HG02763 (cell line): ENCODE measurements around the gene ASIC1.
"Not testable (repeated sequence)": the region's sequence is repeated elsewhere in the genome, so short reads cannot be mapped to it uniquely, and the experiment has no call there.

ENCODE experiments used
- ATAC-seq: cut with Tn5 transposase; IDR thresholded peaks from one replicate; pipeline ENCODE4 v1.9.1; 2021; ENCODE audit warnings: mild to moderate bottlenecking, moderate library complexity; ENCODE audit not compliant: unreplicated experiment

Gene ASIC1

DNA sequence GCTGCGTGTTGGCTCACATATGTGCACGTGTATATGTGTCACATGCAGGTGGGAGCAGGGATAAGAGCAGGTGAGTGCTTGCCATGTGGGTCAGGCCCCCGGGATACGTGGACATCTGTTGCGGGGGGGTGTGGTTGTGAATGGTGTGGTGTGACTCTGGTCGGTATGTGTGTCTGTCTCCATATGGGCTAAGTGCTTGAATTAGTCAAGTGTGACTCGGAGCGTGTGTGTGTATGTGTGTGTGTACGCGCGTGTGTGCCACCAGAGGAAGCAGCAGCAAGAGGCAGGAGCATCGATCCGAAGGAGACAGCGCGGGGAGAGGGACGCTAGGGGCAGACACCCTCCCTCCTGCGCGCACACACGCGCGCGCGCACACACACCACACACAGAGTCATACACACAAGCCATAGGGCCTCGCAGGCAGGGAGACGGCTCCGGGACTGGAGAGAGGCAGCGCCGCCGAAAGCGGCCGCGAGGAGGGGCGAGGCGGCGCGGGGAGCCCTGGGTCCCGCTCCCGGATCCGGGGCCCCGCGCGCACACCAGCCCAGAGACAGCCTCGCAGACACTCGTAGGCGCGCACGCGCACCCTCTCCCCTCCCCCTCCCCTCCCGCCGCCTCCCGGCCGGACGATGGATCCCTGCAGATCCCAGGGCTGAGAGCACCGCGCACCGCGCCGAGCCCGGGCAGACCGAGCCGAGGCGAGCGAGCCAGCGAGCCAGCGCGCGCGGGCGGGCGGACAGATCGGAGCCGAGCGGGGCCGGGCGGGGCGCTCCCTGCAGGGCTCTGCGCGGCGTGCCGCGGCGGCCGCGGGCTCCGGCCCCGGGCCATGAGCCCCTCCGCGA is at the start of gene ASIC1:
TSS of gene ASIC1 (plus strand) at position 597 of the 842 bp plus-strand sequence. CDS start 1,171 bp downstream, outside the sequence.
- ATAC-seq = no peak

DNA sequence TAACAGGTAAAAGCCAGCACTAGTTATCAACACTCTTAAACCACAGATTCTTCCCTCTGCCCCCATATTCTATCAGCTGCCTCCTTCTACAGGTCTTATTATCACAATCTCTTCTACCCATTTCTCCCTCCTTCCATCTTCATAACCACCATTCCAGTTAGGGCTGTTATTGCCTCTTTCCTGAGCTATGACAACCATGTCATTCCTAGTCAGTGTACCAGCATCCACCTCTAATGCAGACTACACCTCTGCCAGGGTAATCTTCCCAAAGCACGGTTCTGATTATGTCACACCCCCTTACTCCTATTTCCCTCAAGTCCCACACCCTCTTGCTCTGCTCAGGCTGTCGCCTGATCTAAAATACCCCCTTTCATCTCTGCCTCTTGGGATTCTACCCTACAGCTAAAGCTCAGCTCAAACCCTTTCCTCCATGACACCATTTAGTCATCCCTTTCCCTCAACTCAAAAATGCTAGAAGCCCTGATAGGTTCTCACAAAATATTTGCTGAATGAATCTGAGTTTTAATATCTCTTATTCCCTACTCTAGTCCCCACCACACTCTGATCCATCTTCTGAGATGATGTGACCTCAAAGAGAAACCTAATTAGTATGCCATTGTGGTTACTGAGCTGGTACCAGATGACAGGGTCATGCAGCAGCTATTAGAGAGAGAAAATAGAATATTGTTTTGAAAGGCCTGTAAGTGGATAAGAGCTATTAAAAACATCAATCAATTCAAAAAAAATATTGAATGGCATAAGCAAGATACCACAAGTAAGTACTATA is 43.8 kb upstream of the ASIC1 start:
- ATAC-seq = no peak

DNA sequence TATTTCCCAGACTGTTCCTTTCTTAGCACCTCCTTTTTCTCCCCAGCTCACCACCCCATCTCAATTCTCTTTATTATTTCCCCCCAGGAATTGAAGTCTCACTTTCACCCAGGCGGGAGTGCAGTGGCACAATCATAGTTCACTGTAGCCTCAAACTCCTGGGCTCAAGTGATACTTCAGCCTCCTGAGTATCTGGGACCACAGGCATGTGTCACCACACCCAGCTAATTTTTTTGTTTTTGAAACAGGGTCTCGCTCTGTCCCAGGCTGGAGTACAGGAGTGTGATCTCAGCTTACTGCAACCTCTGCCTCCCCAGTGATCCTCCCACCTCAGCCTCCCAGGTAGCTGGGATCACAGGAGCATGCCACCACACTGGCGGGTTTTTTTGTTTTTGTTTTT is 43.1 kb upstream of the ASIC1 start:
- ATAC-seq = no peak

DNA sequence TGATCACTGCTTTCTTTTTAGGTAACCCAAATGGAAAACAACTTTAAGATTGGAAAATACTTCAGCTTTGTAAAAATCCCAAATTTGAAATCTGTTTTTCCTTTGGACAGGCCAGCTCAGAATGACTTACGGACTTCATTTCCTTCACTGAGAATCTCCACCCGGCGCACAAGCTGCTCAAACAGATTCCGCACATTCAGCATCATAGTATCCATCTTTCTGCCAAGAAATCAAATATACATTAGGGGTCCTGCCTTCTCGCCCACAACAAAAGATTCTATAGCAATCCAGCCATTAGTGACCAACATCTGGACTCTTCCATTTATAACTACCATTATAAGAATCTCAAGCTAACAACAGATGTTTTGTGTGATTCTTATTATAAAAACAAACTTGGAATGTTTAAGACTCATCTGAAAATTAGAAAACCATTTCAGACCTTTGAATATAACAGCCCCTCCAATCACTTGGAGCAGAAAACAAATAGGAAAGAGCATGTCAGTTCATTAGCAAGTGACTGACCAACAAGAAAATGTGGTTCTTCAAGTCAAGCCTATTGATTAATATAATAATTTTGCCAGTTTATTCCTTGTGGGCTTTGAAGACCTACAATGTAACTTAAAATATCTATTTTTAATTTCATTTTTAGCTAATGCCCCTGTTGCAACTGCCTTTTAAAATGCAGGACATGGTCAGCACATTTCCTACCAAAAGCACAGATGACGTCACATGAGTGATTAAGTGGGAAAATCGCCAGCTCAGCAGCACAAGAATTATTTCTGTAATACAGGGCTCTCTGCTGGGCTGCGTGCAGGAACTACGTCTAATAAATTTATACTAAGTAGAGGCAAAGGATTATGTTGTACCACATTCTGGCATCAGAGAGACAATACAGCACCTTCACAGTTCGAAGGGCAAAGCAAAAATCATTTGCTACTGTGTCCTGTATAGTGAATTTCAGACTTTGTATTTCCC is 40.6 kb upstream of the ASIC1 start:
- no peak for ATAC-seq

DNA sequence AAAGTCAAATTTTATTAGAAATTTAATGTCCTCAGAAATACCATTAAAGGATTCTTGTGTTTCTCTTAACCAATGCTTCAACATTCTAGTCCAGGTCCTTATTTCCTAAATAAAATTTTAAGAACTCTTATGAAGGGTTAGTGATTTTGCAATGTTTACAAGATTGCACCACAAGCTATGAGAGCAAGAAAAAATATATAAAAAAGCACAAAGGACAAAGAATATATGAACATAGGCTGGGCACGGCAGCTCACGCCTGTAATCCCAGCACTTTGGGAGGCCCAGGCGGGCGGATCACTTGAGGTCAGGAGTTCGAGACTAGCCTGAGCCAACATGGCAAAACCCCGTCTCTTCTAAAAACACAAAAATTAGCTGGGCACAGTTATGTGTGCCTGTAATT is 39.8 kb upstream of the ASIC1 start:
- ATAC-seq = no peak

DNA sequence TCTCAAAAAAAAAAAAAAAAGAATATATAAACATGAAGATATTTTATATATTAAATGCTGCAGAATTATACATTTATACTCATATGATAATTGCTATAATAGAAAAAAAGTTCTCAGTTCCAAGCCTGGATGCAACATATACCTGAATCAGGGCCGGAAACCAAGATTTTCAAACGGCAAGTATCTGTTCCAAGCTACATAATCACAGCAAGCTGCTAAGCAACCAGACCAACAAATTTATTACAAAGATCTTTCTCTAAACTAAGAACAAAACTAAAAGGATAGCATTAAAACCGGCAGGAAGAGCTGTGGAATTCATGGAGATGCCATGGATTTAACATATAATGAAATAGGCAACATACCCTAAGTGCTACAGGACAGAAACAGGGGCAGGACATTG is 39.2 kb upstream of the ASIC1 start:
- ATAC-seq = no peak

DNA sequence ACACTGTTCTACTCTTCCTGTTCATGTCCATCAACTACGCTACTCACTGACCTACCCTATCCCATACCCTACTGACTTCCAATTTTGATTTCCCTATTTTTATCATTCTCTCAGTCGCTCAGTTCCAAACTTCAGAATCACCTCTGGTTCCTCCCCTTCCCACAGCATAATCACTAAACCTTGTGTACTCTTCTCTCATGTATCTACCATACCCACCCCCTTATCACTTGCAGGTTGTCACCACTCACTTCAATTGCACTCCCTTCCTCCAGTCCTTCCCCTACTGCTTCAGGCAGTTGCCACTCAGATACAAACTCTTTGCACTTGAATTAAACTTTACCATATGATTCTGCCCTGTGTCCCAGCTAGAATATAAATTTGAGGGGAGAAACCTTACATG is 38.4 kb upstream of the ASIC1 start:
- no peak for ATAC-seq

DNA sequence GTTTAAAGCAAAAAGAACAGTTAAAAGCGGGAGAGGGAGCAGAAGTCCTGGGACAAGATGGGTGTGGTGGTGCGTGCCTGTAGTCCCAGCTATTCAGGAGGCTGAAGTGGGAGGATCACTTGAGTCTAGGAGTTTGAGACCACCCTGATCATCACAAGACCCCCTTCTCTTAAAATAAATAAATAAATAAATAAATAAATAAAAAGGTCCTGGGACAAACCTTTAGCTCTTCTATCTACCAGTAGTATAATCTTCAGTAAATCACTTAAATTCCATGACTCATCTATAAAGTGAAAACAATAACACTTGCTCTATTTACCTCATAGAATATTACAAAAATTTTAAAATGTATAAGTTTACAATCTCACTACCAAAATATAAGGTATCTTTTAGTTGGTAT is 37.9 kb upstream of the ASIC1 start:
- no peak for ATAC-seq

DNA sequence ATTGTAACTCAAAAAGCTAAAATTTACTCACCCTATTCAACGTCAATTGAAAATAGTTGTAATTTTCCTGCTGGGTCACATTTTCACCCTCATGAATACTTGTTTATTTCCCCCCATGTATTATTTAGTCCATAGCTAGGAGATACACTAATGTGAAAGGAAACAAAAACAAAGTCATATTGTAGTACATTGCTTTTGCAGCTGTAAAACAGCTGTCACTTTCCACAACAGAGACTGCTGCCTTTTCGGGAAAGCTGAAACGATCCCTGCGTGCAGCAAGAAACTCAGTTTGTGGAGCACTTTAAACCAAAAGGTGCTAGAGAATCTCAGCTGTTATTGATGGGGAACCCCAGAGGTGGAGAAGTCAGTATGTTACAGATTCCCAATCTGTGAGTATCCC is 36.4 kb upstream of the ASIC1 start:
- ATAC-seq = no peak

DNA sequence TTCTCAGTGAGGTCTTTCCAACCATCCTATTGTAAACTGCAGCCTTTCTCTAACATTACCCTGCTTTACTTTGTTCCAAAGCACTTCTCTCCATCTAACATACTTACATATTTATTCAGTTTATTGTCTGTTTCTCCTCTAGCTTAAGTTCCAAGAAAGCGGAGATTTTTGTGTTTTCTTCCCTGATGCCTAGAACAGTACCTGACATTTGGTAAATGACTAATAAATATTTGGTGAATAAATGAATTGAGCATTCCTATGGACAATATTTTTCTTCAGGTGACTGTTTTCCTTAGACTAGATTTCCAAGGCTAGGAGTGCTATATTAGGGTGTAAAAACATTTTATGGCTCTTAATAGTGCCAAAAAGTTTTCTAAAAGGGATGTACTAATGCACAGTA is 34.5 kb upstream of the ASIC1 start:
- no peak for ATAC-seq

DNA sequence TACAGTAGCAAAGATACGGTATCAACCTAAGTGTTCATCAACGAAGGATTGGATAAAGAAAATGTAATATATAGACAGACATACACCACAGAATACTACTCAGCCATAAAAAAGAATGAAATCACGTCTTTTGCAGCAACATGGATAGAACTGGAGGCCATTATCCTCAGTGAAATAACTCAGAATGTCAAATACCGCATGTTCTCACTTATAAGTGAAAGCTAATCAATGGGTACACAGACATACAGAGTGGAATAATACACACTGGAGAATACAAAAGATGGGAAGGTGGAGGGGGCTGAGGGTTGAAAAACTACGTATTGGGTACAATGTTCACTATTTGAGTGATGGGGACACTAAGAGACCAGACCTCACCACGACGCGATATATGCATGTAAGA is 33.2 kb upstream of the ASIC1 start:
- no peak for ATAC-seq

DNA sequence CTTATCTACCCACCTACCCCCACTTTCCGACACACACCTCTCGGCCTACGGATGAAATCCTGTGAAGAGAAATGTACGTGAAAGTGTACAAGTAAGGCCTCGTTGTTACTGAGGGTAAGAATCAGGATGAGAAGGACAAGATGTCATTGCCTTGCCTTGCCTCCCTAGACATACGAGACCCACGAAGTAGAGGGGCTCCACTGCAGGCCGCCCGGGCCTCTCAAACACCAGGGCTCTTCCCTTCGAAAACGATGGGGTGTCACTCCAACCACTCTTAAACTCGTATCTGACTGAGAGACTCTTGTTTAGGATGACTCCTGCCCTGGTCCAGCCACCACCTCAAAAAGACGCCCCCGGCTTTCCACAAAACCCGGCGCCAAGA is 32.6 kb upstream of the ASIC1 start:
- peak; percentile 5 for ATAC-seq

DNA sequence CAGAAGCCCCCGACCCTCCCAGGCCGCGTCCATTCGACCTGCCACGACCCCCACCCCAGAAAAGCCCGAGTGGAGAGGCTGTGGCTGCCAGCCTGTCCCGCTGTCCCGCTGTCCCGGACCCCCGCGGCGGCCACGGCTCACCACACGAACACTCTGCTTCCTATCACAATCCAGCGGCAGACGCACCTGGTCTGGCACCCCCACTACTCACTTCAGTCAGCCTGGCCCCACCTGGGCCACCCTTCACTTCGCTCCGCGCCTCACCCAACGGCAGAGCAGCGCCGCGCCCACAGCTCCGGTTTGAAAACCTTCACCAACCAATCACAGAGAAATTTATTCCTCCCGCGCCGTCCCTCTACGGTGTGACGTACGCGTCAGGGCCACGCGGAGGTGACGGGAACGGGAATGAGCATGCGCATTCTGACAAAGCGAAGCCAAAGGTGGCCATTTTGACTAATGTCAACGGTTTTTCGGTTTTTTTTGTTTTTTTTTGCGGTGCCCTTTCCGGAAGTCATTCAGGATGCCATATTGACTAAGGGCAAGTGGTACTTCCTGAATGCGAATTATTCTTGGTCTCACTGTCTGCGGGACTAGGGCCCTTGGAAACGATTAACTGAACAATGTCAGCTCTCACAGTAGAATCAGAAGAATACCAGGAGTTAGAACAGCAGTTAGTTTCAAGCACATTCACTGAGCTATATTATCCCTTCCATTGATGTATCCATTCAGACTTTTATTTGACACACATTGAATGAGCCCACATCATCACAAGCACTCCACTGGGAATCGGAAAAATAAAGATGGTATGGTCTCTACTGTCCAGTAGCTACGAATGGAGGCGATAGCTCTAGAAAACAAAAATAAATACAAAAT is 32.0 kb upstream of the ASIC1 start, which contains the start of gene RACGAP1:
TSS of gene RACGAP1 (minus strand) at position 308 of the 873 bp plus-strand sequence. CDS start 8,779 bp downstream, outside the sequence.
- ATAC-seq = peak; percentile 98

DNA sequence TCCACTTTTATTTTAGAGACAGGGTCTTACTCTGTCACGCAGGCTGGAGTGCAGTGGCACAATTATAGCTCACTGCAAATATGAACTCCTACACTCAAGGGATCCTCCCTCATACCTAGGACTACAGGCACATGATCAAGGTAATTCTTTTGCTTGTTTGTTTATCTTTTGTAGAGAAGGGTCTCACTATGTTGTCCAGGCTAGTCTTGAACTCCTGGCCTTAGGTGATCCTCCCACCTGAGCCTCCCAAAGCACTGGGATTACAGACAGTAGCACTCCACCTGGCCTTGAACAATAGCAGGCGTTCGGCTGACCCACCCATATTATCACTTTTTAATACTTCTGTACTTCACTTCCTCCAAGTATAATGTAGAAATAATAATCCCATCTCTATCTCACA is 30.7 kb upstream of the ASIC1 start:
- no peak for ATAC-seq

DNA sequence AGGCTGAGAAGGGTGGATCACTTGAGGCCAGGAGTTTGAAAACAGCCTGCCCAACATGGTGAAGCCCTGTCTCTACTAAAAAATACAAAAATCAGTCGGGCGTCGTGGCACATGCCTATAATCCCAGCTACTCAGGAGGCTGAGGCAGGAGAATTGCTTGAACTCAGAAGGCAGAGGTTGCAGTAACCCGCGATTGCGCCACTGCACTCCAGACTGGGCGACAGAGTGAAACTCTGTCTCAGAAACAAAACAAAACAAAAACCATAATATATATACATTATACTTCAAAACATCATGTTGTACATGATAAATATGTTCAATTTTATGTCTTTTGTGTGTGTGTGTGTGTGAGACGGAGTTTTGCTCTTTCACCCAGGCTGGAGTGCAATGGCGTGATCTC is 26.9 kb upstream of the ASIC1 start:
- not testable (repeated sequence) for ATAC-seq

DNA sequence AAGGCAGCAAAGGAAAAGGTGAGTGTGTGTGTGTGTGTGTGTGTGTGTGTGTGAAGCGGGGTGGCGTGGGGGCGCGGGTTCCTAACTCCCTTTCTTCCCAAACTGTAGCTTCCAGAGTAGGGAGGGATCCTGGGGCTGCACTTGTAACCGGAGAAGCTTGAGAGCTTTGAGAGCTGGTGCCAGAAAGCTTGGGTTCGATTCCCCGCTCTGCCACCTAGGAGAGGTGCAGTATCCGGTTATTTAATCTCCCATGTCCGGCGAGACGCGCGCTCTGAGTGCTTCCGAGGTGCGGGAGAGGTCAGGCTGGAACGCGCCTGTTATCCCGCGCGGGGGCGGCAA is 24.9 kb upstream of the ASIC1 start:
- no peak for ATAC-seq

DNA sequence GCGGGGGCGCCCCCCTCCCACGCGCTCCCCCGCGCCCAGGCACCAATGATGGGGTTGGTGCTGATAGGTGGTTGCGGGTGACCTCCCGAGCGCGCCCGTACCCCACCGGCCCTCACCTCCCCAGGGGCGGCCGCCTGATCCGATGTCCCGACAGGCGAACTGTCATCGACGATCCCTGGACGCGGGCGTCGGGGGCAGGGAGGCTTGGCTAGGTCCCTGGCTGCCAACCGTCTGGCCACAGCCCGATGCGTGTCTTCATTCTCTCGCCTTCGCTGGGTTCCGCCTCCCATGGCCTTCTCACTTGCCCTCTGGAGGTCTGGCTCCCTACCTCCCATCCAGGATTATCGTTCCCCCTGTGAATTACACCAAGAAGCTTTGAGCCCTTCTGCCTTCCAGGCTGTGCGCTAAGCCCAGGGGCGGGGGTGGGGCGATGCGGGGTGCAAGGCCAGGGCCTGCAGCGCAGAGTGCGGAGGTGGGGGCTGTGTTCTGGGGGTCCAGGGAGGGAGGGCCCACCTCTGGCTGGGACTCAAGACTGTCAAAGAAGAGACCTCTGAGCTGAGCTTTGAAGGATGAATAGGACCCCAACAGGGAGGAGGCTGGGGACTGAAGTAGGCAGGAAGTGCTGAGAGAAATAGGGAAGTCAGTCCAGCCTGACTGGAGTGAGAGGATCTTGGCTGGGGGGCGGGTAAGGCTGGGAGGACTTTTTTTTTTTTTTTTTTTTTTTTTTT is 24.4 kb upstream of the ASIC1 start:
- ATAC-seq = no peak

DNA sequence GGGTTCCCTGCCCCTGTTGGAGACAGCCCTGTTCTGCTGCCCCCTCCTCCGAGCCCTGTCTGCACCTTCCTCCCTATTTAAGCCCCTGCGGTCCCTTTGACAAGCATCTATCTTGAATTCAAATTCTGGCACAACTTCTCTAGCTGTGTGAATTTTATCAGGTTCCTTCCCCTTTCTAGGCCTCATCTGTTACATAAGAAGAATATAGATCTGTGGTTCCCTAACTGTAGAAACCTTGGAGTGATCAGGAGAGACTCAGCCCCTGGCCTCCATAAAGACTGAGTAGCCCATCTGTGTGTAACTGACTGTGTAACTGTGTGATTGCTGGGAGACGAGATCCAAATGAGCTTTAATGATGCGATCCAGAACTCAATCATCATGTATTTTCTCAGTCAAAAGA is 19.1 kb upstream of the ASIC1 start:
- ATAC-seq = no peak

DNA sequence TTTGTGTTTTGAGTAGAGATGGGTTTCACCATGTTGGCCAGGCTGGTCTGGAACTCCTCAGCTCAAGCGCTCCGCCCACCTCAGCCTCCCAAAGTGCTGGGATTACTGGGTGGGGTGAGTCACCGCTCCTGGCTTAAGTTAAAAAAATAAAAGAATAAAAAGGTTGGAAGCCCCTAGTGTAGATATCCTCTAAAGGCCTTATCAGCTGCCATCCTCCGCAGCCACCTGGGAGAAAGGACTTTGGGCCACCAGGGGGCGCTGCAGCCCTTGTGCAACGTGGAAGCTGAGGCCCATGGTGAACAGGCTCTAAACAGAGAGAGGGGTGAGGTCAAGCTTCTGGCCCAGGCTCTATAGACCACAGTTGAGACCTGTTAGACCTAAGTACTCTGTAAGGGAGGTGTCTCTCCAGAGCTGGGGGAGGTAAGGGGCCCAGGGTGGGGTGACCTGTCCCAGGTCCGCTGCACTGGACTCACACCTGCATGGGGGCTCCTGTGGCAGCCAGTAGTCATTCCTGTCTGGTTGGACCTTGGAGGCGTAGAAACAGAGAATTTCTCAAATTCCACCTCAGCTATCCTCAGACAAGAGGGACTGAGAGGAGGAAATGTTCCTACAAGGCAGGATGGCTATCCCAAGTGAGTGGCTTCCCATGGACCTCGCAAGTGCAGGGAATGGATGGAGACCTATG is 18.1 kb upstream of the ASIC1 start:
- no peak for ATAC-seq
